ENCODE measurements around the gene PRR14.

The PRR14 gene

GRCh38 chr16:30663820-30664219 is 13.1 kb downstream of the PRR14 start:
- ChIA-PET CTCF (interaction anchor here (0.7 to 0.8 kb wide), 2 partner anchors 31 to 647 kb away, joined by 3 read pairs; no protein-coding TSS in a partner anchor), POLR2A (interaction anchor here (0.5 to 1.4 kb wide), 4 partner anchors 12 to 114 kb away, joined by 3 to 4 read pairs (median 4); no protein-coding TSS in a partner anchor)
- Histone ChIP-seq H3K9me3 (ENCODE audit: control insufficient read depth, insufficient read depth, low read depth, low read length) (no peaks in the 10 kb centered on the region), H3K4me3 (ENCODE audit: low read depth, low read length) (no peak overlapping the region), H3K27ac (ENCODE audit: extremely low read depth, low read depth, low read length) (no peak overlapping the region), H3K4me1 (ENCODE audit: control insufficient read depth, insufficient read depth, low read length) (peaks cover 7% of the 10 kb centered on the region), H3K36me3 (ENCODE audit: control insufficient read depth in 2 of 2, insufficient read depth in 1 of 2, low read length in 2 of 2) (peaks cover 29 to 83% of the 10 kb centered on the region in 2 experiments; a peak in 2 of 3 replicates)
- TF ChIP-seq ZBTB44 (tag by site-specific recombination; IDR thresholded peaks at IDR 0.05) (no peak), GLIS1 (tag by site-specific recombination; IDR thresholded peaks at IDR 0.05) (0 out of 2 replicates have a peak, but pooled peaks have one; percentile 10), INSM2 (tag by site-specific recombination; IDR thresholded peaks at IDR 0.05) (no peak), ZNF248 (tag by site-specific recombination; IDR thresholded peaks at IDR 0.05) (no peak), GLIS2 (tag by site-specific recombination; IDR thresholded peaks at IDR 0.05) (0 out of 2 replicates have a peak, but pooled peaks have one; percentile 38)

- Histone ChIP-seq H3K27ac (ENCODE audit: extremely low read depth, low read depth, low read length) (no peak overlapping the region), H3K9me3 (ENCODE audit: control insufficient read depth, insufficient read depth, low read depth, low read length) (no peaks in the 10 kb centered on the region), H3K4me3 (ENCODE audit: low read depth, low read length) (no peak overlapping the region), H3K4me1 (ENCODE audit: control insufficient read depth, insufficient read depth, low read length) (peaks cover 7% of the 10 kb centered on the region), H3K36me3 (ENCODE audit: control insufficient read depth in 2 of 2, insufficient read depth in 1 of 2, low read length in 2 of 2) (peaks cover 29 to 91% of the 10 kb centered on the region in 2 experiments; a peak in 2 of 3 replicates)
- ChIA-PET POLR2A (interaction anchor here (1.3 to 1.6 kb wide), 4 partner anchors 11 to 33 kb away, joined by 3 to 4 read pairs (median 4); no protein-coding TSS in a partner anchor), CTCF (interaction anchor here (0.6 to 1.5 kb wide), 2 partner anchors 19 to 276 kb away, joined by 4 to 5 read pairs; no protein-coding TSS in a partner anchor)
- no peak for TF ChIP-seq ZNF555 (tag by site-specific recombination; conservative IDR thresholded peaks at IDR 0.05)
- TF ChIP-seq EGR2 (tag by site-specific recombination; IDR thresholded peaks at IDR 0.05; ENCODE audit: low read depth) = peak; percentile 59
- no peak for TF ChIP-seq ZNF629 (tag by site-specific recombination; IDR thresholded peaks at IDR 0.05)
- TF ChIP-seq ZNF292 (tag by site-specific recombination; IDR thresholded peaks at IDR 0.05; ENCODE audit: borderline replicate concordance, low read depth) = no peak
- TF ChIP-seq ZFHX2 (tag by site-specific recombination; conservative IDR thresholded peaks at IDR 0.05) = 0 out of 2 replicates have a peak, but pooled peaks have one; percentile 48
- TF ChIP-seq ZNF626 (tag by site-specific recombination; IDR thresholded peaks at IDR 0.05) = no peak
Measured at GRCh38 chr16:30664616-30665109, 13.9 kb downstream of the PRR14 start.

GRCh38 chr16:30665155-30665829 is 14.5 kb downstream of the PRR14 start:
- H3K4me1 ChIP-seq (ENCODE audit: control insufficient read depth, insufficient read depth, low read length) = peaks cover 5% of the 10 kb centered on the region
- no peak overlapping the region for H3K4me3 ChIP-seq (ENCODE audit: low read depth, low read length)
- ChIA-PET CTCF (interaction anchor here (0.6 to 1.5 kb wide), 5 partner anchors 19 to 275 kb away, joined by 3 to 6 read pairs (median 4); partner anchors contain the start of gene DCTPP1), POLR2A (interaction anchor here (0.6 to 1.6 kb wide), 5 partner anchors 10 to 614 kb away, joined by 3 to 5 read pairs (median 4); no protein-coding TSS in a partner anchor)
- no peak overlapping the region for H3K27ac ChIP-seq (ENCODE audit: extremely low read depth, low read depth, low read length)
- H3K9me3 ChIP-seq (ENCODE audit: control insufficient read depth, insufficient read depth, low read depth, low read length) = no peaks in the 10 kb centered on the region
- H3K36me3 ChIP-seq (ENCODE audit: control insufficient read depth in 2 of 2, insufficient read depth in 1 of 2, low read length in 2 of 2) = peaks cover 29 to 97% of the 10 kb centered on the region in 2 experiments; a peak in 2 of 3 replicates
- TF ChIP-seq ZFP41 (tag by site-specific recombination; IDR thresholded peaks at IDR 0.05; ENCODE audit: borderline replicate concordance) (no peak), GLIS1 (tag by site-specific recombination; IDR thresholded peaks at IDR 0.05) (peak; percentile 29; the same call in 1 of the 2 replicates), EGR2 (tag by site-specific recombination; IDR thresholded peaks at IDR 0.05; ENCODE audit: low read depth) (no peak), ZNF311 (tag by site-specific recombination; IDR thresholded peaks at IDR 0.05; ENCODE audit: borderline replicate concordance) (no peak), KLF7 (tag by site-specific recombination; IDR thresholded peaks at IDR 0.05; ENCODE audit: borderline replicate concordance) (no peak), ZNF10 (tag by site-specific recombination; IDR thresholded peaks at IDR 0.05) (no peak), ZBTB26 (tag by site-specific recombination; optimal IDR thresholded peaks at IDR 0.05) (no peak), MYNN (tag by site-specific recombination; IDR thresholded peaks at IDR 0.05; ENCODE audit: borderline replicate concordance) (no peak), ZIC2 (tag by site-specific recombination; IDR thresholded peaks at IDR 0.05) (peak; percentile 78), ZNF302 (tag by site-specific recombination; IDR thresholded peaks at IDR 0.05; ENCODE audit: low read depth) (no peak), ZNF664 (tag by site-specific recombination; IDR thresholded peaks at IDR 0.05) (no peak), ZSCAN5A (tag by site-specific recombination; IDR thresholded peaks at IDR 0.05) (no peak), BCL11A (tag by site-specific recombination; IDR thresholded peaks at IDR 0.05; ENCODE audit: low read depth) (no peak), ZNF785 (tag by site-specific recombination; IDR thresholded peaks at IDR 0.05) (no peak)
